Body of pancreas (tissue), 4 donors: ENCODE results near the gene MRTFA.

Source experiments
- CTCF ChIP-seq, 7 experiments: fragments of 450-650 bp in 4 of 7; fragments of 200-600 bp in 3 of 7; sonication (generic) in 3 of 7; IDR thresholded peaks; one replicate each; pipeline ENCODE4 v1.5.1; 2016 to 2019; ENCODE audit warnings: antibody characterized with exemption in 7 of 7
- POLR2A ChIP-seq, 3 donors: fragments of 450-650 bp; IDR thresholded peaks; one replicate each; pipeline ENCODE4 v1.6.1; 2016; ENCODE audit warnings: antibody characterized with exemption in 3 of 3, mild to moderate bottlenecking in 2 of 3

GRCh38 chr22:40421082-40421350 lies 215.5 kb downstream of the MRTFA start:
- TF ChIP-seq CTCF (IDR thresholded peaks at IDR 0.05) (no peak), POLR2A (IDR thresholded peaks at IDR 0.05) (no peak)
